Measurements from ENCODE around the gene RPIA.
"Not testable (repeated sequence)": the region's sequence is repeated elsewhere in the genome, so short reads cannot be mapped to it uniquely, and the experiment has no call there.

Gene RPIA

DNA sequence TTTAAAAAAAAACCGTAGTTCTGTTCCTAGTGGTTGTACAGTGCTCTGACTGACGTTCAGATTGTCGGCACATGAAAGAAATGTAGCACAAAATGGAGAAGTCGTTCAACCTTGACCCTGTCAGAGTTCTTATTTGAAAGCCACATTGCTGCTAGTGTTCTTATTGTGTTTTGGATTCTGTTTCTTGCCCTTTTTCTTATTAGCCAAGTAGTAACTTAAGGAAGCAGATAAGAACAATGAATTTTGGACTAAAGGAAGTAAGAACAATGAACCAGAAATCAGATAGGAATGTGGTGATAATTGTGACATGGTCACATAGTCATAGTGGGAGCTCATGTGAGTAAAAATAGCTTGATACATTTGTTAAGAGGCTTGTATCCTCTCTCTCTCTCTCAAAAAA is 45.9 kb downstream of the RPIA start:
- DNase-seq, result no peak

DNA sequence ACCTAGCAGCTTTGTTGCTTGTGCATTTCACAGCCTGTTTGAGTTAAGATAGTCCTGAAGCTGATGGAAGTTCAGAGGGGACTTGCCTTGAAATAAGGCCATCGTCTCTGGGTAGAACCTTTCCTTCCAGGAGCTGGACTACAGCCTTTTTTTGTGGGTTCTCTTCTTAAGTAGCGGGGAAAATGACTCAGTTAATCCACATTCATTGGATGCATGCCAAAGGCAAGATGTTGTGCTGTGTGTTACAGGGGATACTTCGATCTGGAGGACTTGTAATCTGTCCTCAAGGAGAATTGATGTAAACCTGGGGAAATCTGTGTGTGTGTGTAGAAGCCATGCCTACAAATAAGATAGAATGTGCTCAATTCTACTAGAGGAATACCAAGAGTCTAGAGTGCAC is 46.8 kb downstream of the RPIA start:
- no peak for DNase-seq

- DNase-seq, result peak; percentile 73
Observed at GRCh38 chr2:88739985-88740600, 48.6 kb downstream of the RPIA start.

DNA sequence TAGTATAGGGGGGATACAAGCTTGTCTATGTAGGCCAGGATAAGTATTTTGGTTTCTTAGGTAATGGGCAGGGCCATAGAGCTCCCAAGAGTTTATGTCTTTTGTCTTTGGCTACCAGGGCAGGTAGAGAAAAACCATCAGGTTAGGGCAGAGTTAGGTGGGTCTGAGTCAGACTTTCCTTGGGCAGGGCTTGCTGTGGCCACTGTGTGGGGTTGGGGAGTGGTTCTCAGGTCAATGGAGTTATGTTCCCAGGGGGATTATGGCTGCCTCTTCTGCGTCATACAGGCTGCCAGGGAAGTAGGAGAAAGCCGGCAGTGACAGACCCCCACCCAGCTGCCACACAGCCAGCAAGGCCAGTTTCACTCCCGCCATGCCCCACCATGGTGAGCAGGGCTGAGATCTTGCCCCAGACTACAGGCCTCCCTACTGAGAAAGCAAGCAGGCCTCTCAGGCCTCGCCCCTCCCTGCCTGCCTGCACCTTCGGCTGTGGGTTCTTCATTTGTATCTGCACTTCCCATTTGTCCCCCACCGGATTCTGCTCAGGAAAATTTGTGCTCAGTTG is 55.5 kb downstream of the RPIA start:
- no peak for DNase-seq

- no peak for DNase-seq
Observed at GRCh38 chr2:88747990-88748389, 56.5 kb downstream of the RPIA start.

- no peak for DNase-seq
Observed at GRCh38 chr2:88751768-88752167, 60.3 kb downstream of the RPIA start.

- no peak for DNase-seq
Observed at GRCh38 chr2:88753833-88754584, 62.5 kb downstream of the RPIA start.

DNA sequence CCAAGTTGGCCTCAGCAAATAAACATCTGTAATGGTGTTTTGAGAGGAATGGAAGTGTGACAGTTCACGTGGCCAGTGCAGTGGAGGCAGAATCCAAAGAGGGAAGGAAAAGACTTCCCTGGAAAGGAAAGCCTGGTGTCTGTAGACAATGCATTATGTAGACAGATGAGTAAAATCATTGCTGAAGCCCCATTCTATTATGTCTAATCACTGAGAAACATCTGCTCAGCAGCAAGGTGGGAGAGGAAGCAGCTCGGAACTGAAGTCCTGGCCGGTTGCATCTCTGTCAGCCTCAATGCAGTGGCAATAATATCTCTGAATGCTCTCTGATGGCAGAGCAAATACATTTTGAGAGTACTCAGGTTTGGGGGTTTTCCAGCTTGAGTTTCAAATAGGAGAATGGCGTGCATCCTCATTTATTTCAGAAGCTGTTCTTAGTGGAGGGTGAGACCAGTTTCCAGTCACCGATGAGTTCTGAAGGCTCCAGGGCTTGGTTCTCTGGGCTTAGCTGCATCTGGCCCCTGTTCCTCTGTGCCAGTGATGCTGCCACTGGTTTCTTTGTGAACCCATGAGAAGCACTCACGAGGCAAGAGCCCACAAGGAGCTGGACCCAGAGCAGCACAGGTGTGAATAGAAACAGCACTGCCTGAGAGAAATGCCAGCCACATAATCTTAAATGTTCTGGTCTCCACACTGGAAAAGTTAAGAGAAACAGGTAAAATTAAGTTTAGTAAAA is 63.3 kb downstream of the RPIA start:
- DNase-seq, result no peak

- no peak for DNase-seq
Observed at GRCh38 chr2:88755836-88756235, 64.4 kb downstream of the RPIA start.

- DNase-seq, result no peak
Observed at GRCh38 chr2:88757025-88757424, 65.6 kb downstream of the RPIA start.

- DNase-seq, result not testable (repeated sequence)
Observed at GRCh38 chr2:88758702-88759101, 67.2 kb downstream of the RPIA start.

GRCh38 chr2:88760819-88761598 is 69.5 kb downstream of the RPIA start:
- DNase-seq, result no peak

DNA sequence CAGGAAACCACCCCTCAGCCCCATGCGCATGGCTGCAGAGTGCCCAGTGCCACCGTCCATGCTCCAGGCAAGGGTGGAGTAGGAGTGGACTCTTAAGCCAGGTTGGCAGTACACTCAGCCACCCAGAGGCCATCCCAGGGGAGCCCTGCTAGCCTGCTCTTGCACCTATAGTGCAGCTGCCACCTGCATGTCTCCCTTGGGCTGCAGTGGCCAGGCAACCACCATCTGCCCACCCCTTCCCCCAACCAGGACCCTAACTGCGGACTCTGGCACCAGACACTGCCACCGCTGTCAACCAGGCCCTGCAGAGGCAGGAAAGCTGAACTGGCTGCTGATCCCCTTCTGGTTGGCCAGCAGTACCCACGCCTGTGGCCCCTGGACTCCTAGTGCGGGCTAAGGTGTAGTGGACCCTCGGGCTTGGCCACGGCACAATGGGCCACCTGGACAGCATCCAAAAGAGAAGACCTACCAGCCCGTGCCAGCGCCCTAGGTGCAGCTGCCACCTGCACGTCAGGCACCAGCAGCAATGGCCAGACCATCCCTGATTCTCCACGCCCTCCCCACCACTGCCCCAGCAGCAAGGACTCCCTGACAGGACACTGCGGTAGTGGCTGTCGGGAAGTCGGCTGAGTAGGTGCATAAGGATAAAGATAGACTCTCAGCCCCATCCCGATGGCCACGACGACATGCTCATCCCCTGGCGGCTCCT is 72.8 kb downstream of the RPIA start:
- no peak for DNase-seq

- DNase-seq, result no peak
Observed at GRCh38 chr2:88764850-88765153, 73.3 kb downstream of the RPIA start.

GRCh38 chr2:88765154-88765888 is 73.8 kb downstream of the RPIA start:
- DNase-seq, result peak; percentile 3

DNA sequence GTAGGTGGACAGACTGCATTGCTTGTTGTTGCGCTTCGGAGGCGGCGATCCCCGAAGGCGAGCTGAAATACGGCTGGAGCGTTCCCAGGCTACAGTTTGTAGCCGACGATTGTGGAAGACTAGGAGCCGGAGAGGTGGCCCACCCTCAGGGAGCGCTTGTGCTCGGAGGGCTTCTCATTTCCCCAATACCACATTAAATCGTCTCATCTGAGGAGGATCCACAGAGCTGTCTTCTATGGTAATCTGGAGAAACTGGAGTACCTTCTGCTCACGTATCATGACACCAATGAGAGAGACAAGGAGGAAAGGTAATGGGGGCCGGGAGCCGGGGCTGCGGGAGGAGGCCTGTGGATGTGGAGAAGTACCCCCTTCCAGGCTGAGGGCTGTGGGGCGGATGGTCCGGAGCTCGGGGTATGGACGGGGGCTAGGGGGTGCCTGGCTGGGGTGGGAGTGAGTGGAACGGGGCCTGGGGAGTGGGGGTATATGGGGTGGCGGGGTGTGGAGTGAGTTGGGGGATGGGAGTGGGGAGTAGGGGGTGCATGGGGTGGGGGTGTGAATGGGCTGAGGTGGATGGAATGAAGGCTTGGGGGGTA is 74.5 kb downstream of the RPIA start:
- not testable (repeated sequence) for DNase-seq

GRCh38 chr2:88770016-88770415 is 78.5 kb downstream of the RPIA start:
- no peak for DNase-seq

DNA sequence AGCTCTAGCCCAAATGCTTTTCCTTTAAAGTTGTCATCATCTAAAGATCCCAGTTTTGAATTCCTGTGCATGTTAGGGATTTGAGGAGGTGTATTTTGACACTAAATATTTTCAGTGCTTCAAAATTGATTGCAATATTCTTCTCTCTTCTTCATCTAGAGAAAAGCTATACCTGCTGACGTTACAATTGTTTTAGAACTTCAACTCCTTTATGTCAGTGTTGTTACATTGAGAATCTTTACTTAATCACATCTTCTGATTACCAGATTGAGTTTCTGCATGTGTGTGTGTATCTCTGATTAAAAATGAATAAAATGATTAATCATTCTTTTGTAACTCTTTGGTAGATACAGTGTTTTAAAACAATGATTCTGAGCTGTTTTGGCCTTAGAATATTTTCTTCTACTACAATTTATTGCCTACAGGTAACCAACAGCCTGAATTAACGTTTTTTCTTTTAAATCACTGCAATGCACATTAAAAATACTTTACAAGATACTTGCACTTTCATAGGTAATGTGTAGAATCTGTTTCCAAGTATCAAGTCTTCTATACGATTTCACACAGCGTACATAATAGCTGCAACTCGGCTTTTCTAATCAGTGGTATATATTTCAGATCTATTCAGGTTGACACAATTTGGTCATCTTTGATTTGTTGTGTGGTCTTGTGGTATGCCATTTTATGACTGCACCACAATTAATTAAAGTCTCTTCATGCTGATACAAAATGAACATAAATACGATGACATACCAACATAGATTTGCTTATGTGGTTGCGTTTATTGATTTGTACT is 82.0 kb downstream of the RPIA start:
- DNase-seq, result not testable (repeated sequence)

DNA sequence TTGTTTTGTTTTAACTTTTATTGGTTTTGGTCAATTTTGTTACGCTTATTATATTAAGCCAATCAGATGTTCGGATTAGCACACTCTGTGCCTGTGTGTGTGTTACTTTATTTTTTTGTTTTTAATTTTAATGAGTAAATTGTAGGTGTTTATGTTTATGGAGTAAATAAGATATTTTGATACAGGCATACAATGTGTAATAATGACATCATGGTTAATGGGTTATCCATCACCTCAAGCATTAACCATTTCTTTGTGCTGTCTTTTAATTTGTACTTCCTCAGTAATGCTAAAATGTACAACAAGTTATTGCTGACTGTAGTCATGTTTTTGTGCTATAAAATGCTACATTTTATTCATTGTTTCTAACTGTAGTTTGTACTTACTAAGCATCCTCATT is 97.7 kb downstream of the RPIA start:
- DNase-seq, result not testable (repeated sequence)

GRCh38 chr2:88795932-88796331 is 104.5 kb downstream of the RPIA start:
- DNase-seq, result not testable (repeated sequence)

All from midbrain (tissue), 1 donor.